Glomerular endothelial cell (primary cell): ENCODE results near the gene ANO9. TPM values are rescaled to one million over a fixed set of nuclear protein-coding genes. Genes with fewer than 3 reads are reported as not detected.
"Not testable (repeated sequence)": the region's sequence is repeated elsewhere in the genome, so short reads cannot be mapped to it uniquely, and the experiment has no call there.

Experiments used
- DNase-seq: peaks from one replicate; pipeline ENCODE4 v3.0.0-alpha.2; 2011; ENCODE audit warnings: low read depth, low spot score; ENCODE audit errors: extremely low read depth
- total RNA-seq: library from RNA; depleted of rRNA; stranded (reverse); fragments of >200 nt; gene quantifications from 2 replicates; pipeline ENCODE4 v1.2.3, GENCODE V29; 2015

Gene ANO9
- total RNA-seq, 1 donor from 2014 or later = 2.0 TPM

- no peak for DNase-seq
Observed at GRCh38 chr11:418343-419247, 23.2 kb downstream of the ANO9 start.

GRCh38 chr11:417652-418342 lies 24.0 kb downstream of the ANO9 start:
- no peak for DNase-seq

GRCh38 chr11:416757-417621 lies 24.8 kb downstream of the ANO9 start:
- no peak for DNase-seq

- DNase-seq = no peak
Observed at GRCh38 chr11:416051-416756, 25.6 kb downstream of the ANO9 start.

GRCh38 chr11:415640-416041 lies 26.2 kb downstream of the ANO9 start:
- DNase-seq = no peak

GRCh38 chr11:414318-414857 lies 27.4 kb downstream of the ANO9 start:
- no peak for DNase-seq

GRCh38 chr11:413120-414081 lies 28.4 kb downstream of the ANO9 start:
- no peak for DNase-seq

GRCh38 chr11:412641-413119 lies 29.1 kb downstream of the ANO9 start:
- no peak for DNase-seq

- not testable (repeated sequence) for DNase-seq
Observed at GRCh38 chr11:411520-411919, 30.3 kb downstream of the ANO9 start.

- not testable (repeated sequence) for DNase-seq
Observed at GRCh38 chr11:410711-411110, 31.1 kb downstream of the ANO9 start.

- no peak for DNase-seq
Observed at GRCh38 chr11:409600-410483, 32.0 kb downstream of the ANO9 start.

- DNase-seq = no peak
Observed at GRCh38 chr11:409008-409599, 32.7 kb downstream of the ANO9 start.

- DNase-seq = no peak
Observed at GRCh38 chr11:408154-409007, 33.4 kb downstream of the ANO9 start.

- DNase-seq = no peak
Observed at GRCh38 chr11:407651-408123, 34.1 kb downstream of the ANO9 start.

GRCh38 chr11:406796-407650 lies 34.8 kb downstream of the ANO9 start:
- no peak for DNase-seq
